Activated naive CD8-positive, alpha-beta T cell (primary cell): ENCODE results near the gene PTPN22.
A peak's percentile ranks its signal among the peaks of the same experiment; 100 is the strongest.

Experiments used
- H3K27ac Mint-ChIP-seq: one replicate; pipeline ENCODE4 v1.8.0; 2021; ENCODE audit warnings: mixed read lengths
- H3K27me3 Mint-ChIP-seq: one replicate; pipeline ENCODE4 v1.8.0; 2021; ENCODE audit warnings: mixed read lengths
- H3K36me3 Mint-ChIP-seq: one replicate; pipeline ENCODE4 v1.8.0; 2021; ENCODE audit warnings: mixed read lengths
- H3K4me1 Mint-ChIP-seq: one replicate; pipeline ENCODE4 v1.8.0; 2021; ENCODE audit warnings: low read depth, mixed read lengths
- H3K4me3 Mint-ChIP-seq: one replicate; pipeline ENCODE4 v1.8.0; 2021; ENCODE audit warnings: mild to moderate bottlenecking, mixed read lengths
- H3K9me3 Mint-ChIP-seq: one replicate; pipeline ENCODE4 v1.8.0; 2021; ENCODE audit warnings: low read depth, mixed read lengths

PTPN22 gene

DNA sequence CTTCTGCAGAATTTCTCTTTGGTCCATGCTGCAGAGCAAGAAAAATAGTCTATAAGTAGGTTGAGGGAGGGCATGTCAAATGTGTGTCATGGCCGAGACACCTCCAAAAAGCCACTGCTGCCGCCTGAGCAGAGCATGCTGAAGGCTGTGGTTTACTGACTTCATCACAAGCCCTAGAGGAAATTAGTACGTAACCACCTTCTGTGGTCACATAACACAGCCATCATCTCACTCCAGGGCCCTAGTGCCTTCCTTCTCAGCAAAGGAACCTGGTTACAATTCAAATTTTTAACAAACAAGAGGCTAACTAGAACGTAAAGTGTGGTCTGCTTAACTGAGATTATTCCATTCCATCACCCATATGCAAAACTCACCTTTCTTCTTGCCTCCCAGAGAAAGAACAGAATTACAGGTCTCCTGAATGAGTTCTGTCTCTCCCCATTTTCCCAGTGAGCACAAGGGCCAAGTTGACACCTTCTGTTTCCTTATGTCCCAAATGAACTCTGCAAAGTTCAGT lies at the start of gene PTPN22:
PTPN22 (minus strand) TSS at position 116 of the 517 bp plus-strand sequence.
- Mint-ChIP-seq H3K27ac (peak within 1 kb of the TSS; percentile 97), H3K36me3 (peaks cover 13% of the 10 kb centered on the region), H3K4me3 (peak within 1 kb of the TSS; percentile 93), H3K4me1 (peaks cover 78% of the 10 kb centered on the region), H3K9me3 (peaks cover 6% of the 10 kb centered on the region), H3K27me3 (no peaks in the 10 kb centered on the region)

DNA sequence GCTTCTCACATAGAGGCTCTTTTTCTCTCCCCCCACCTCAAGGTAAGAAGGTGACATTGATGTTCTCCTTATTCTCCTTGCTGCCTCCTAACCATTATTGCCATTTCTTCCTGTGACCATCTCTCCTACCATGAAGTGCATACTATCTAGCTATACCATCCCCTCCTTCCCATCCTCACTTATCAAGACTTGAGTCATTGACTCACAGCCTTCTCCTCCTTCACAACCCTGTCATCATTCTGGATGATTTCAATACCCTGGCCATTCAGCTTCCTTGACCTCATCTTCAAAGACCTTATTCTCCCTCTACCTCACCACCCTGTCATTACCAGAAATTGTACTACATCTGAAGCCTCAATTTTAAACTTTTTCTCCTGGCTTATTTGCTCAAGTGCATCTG lies 46.7 kb upstream of the PTPN22 start:
- Mint-ChIP-seq H3K4me1 (no peaks in the 10 kb centered on the region), H3K36me3 (no peaks in the 10 kb centered on the region), H3K4me3 (no peak overlapping the region), H3K27ac (no peak overlapping the region), H3K9me3 (no peaks in the 10 kb centered on the region), H3K27me3 (no peaks in the 10 kb centered on the region)

DNA sequence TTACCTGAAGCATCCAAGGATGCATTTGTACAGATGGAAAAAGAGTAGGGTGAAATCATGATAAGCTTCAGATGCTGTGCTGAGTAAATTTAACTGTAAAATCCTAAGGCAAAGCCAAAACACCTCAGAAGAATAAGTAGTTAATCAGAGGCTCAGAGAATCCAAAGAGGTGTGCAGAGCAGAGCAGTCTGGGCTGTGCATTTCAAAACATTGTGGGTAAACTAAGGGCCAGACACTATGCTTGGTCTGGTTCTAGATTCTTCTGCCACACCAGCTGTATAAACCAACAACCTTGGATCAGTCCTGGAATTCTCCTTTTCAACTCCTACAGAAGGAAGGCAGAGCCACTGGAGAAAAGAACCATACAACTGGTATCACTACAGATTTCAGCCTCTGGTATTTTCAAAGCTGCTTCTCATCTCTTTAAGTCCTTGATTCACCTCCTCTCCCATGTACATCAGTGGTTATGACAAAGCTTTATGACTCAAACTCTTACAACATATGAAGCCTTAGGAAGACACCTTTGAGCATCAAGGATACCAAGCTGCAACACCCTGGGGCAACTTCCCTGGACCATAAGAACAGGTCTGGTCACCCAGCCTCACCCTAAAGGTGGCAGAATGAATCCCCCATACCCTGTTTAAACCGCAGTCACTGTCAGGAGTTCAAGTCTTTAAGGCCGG lies 46.0 kb upstream of the PTPN22 start:
- Mint-ChIP-seq H3K27ac (no peak overlapping the region), H3K4me1 (no peaks in the 10 kb centered on the region), H3K9me3 (no peaks in the 10 kb centered on the region), H3K4me3 (no peak overlapping the region), H3K36me3 (no peaks in the 10 kb centered on the region), H3K27me3 (no peaks in the 10 kb centered on the region)

DNA sequence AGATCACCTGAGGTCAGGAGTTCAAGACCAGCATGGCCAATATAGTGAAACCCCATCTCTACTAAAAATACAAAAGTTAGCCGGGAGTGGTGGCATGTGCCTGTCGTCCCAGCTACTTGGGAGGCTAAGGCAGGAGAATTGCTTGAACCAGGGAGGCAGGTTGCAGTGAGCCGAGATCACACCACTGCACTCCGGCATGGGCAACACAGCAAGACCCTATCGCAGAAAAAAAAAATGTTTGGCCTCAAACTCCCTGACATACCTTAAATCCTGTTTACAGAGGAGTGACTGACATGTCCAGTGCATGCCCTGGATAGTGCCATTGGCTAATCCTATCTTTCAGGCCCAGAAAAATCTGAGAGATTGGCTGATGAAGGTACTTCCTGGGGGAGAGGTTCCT lies 45.5 kb upstream of the PTPN22 start:
- no peaks in the 10 kb centered on the region for H3K36me3 Mint-ChIP-seq
- H3K27me3 Mint-ChIP-seq, result no peaks in the 10 kb centered on the region
- H3K9me3 Mint-ChIP-seq, result no peaks in the 10 kb centered on the region
- H3K27ac Mint-ChIP-seq, result no peak overlapping the region
- H3K4me1 Mint-ChIP-seq, result no peaks in the 10 kb centered on the region
- H3K4me3 Mint-ChIP-seq, result no peak overlapping the region

DNA sequence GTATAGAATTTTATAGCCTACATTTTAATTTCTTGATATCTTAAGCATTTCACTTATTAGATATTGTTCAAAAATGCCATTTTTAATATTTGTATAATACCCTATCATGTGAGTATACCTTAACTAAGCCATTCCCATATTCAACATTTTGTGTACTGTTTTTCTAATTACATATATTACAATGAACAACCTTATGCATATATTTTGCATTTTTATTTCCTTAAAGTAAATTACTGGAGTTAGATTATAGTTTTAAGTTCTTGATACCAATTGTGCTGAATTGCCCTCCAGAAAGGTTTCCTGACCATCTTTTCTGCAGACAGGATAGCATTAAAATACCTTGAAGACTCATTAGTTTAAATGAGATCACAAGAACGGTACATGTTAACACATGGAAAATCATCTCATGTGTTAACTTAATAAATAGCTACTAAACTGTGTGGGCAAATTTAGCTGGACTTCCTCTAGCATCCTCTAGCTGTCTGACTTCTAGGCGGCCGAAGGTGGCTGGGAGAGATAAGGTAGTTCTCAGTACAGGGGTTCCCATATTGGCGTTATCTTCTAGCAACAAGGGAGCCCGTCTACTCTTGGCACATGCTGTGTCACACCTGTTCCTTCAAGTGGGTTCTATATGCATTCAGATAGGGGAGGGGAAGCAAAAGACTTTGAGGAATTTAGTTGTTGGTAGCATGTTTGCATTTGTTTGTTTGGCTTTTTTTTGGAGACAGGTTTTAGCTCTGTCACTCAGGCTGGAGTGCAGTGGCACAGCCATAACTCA lies 42.6 kb upstream of the PTPN22 start:
- H3K4me1 Mint-ChIP-seq, result peaks cover 3% of the 10 kb centered on the region
- H3K27me3 Mint-ChIP-seq, result no peaks in the 10 kb centered on the region
- H3K9me3 Mint-ChIP-seq, result no peaks in the 10 kb centered on the region
- no peak overlapping the region for H3K27ac Mint-ChIP-seq
- H3K4me3 Mint-ChIP-seq, result no peak overlapping the region
- H3K36me3 Mint-ChIP-seq, result peaks cover 2% of the 10 kb centered on the region

DNA sequence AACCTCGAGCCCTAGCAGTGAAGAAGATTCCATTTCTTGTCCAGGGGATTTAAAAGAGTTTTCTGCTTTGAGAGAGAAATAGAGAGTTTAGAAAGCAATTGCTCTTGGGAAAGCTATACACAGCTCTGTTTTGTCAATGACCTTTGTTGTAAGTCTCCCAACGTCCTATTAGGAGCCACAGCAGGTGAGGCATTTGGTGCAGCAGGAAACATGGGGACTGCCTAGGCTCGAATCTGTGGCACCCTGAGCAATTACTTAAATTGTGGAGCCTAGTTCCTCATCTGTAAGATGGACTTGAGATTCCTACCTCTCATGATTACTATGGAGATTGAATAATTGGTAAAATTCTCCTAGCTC lies 41.8 kb upstream of the PTPN22 start:
- H3K4me3 Mint-ChIP-seq, result no peak overlapping the region
- no peaks in the 10 kb centered on the region for H3K9me3 Mint-ChIP-seq
- H3K27me3 Mint-ChIP-seq, result no peaks in the 10 kb centered on the region
- peaks cover 4% of the 10 kb centered on the region for H3K4me1 Mint-ChIP-seq
- H3K36me3 Mint-ChIP-seq, result peaks cover 4% of the 10 kb centered on the region
- no peak overlapping the region for H3K27ac Mint-ChIP-seq

DNA sequence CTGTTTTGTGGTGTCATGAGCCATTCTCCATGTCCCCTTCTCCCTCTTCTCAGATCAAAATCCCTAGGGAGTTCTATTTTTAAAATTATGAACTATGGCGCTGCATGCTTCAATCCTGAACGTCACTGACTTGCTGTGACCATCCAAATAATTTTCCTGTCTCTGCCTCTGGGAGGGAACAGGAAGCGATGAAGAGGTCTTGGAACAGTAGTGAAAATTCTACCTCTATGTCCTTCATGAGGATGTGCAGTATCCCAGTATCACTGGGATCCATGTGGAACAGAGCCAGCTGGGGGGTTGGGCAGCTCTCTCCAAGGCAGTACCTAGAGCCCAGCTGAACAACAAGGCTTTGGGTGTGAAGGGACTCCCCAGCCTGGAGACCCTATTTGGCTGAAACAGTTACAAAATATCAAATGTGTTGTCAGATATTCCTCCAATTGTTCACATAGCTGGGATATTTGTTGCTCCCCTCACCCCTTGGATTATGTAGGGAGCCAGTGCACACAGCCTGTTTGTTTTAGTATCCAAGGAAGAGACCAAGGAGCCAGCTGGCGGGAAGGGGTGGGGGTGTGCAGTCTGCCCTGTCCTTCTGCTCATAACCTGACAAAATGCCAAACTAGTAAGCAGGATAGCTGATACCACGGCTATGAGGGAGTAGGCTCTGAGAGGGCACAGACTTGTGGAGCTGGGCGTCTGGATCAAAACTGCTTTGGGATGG lies 41.2 kb upstream of the PTPN22 start:
- H3K9me3 Mint-ChIP-seq, result no peaks in the 10 kb centered on the region
- H3K36me3 Mint-ChIP-seq, result peaks cover 4% of the 10 kb centered on the region

DNA sequence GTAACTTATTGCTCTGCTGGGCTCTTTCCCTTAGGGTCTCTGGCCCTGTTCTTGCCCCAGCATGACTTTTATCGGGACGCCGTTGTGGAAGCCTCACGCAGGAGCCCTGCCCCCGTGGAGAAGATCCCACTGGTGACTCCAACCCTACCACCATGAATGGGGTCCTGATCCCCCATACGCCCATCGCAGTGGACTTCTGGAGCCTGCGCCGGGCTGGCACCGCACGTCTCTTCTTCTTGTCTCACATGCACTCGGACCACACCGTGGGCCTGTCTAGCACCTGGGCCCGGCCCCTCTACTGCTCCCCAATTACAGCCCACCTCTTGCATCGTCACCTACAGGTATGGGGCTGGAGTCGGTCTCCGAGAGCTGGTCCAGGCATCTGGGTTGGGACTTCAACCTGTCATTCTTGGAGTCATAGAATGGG lies 33.9 kb upstream of the PTPN22 start:
- no peaks in the 10 kb centered on the region for H3K27me3 Mint-ChIP-seq
- peak overlapping the region; percentile 99 for H3K4me3 Mint-ChIP-seq
- H3K9me3 Mint-ChIP-seq, result no peaks in the 10 kb centered on the region
- H3K36me3 Mint-ChIP-seq, result peaks cover 11% of the 10 kb centered on the region
- H3K27ac Mint-ChIP-seq, result peak overlapping the region; percentile 100
- H3K4me1 Mint-ChIP-seq, result peaks cover 47% of the 10 kb centered on the region

More for the DNA sequence above, 41.2 kb upstream of the PTPN22 start:
- Mint-ChIP-seq H3K4me3 (no peak overlapping the region), H3K27me3 (no peaks in the 10 kb centered on the region), H3K27ac (no peak overlapping the region), H3K4me1 (peaks cover 8% of the 10 kb centered on the region)

DNA sequence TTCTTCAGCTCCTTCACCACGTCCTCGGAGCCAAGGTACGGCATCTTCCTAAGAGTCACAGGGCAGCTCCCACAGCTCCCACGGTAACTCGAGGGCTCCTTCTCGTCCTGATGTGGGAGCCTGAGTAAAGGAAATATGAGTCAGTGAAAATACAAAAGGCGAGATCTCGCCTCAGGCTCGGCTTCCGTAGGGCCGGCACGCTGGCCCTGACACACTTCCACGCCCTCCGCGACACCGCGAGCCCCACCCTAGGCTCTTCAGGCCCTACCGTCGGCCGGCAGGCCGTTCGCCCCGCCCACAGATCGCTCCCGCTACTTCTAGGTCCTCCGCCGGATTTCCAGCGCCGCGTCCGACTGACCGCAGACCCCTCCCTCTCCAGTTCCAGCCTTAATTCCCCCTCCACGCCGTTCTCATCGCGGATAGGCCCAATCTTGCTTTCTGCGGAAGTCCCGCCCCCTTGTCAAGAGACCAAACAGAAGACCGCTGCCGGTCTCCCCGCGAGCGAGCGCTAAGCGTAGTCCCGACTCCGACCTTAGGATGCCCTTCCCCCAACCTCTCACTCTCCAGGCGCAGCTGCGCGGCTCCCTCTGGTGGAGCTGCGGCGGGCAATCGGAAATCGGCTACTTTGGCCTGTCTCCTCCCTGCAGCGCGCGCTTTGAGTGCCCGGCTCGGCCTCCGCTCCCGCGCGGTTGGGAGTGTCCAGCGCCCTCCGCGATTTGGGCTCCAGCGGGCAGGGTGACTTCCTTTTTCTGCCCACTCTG lies 33.3 kb upstream of the PTPN22 start, which contains the start of the genes AP4B1 and DCLRE1B:
AP4B1 (minus strand) TSS at position 126 of the 761 bp plus-strand sequence; CDS start at position 44, 82 bp downstream.
DCLRE1B (plus strand) TSS at position 653 of the 761 bp plus-strand sequence. CDS start 261 bp downstream, outside the sequence.
- H3K9me3 Mint-ChIP-seq, result no peaks in the 10 kb centered on the region
- H3K27me3 Mint-ChIP-seq, result no peaks in the 10 kb centered on the region
- peaks cover 53% of the 10 kb centered on the region for H3K4me1 Mint-ChIP-seq
- H3K4me3 Mint-ChIP-seq, result peak within 1 kb of the TSS; percentile 99
- peaks cover 14% of the 10 kb centered on the region for H3K36me3 Mint-ChIP-seq
- peak within 1 kb of the TSS; percentile 100 for H3K27ac Mint-ChIP-seq

DNA sequence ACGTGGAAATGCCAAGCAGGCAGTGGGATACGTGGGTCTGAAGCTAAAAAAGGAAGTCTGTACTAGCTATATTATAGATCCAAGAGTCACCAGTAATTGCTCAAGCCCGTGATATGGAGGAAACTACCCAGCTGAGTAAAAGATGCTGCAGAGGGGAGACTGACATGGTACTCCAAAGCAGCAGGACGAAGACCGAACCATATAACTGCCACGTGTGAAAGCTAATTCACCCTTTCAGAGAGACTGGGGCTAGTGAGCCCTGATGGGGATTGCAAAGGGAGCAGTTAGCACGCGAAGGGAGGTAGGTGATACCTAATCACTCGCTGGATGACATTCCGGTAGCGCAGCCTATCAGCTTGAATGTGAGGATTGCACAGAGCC lies 32.8 kb upstream of the PTPN22 start:
- Mint-ChIP-seq H3K4me3 (peak overlapping the region; percentile 99), H3K4me1 (peaks cover 58% of the 10 kb centered on the region)

DNA sequence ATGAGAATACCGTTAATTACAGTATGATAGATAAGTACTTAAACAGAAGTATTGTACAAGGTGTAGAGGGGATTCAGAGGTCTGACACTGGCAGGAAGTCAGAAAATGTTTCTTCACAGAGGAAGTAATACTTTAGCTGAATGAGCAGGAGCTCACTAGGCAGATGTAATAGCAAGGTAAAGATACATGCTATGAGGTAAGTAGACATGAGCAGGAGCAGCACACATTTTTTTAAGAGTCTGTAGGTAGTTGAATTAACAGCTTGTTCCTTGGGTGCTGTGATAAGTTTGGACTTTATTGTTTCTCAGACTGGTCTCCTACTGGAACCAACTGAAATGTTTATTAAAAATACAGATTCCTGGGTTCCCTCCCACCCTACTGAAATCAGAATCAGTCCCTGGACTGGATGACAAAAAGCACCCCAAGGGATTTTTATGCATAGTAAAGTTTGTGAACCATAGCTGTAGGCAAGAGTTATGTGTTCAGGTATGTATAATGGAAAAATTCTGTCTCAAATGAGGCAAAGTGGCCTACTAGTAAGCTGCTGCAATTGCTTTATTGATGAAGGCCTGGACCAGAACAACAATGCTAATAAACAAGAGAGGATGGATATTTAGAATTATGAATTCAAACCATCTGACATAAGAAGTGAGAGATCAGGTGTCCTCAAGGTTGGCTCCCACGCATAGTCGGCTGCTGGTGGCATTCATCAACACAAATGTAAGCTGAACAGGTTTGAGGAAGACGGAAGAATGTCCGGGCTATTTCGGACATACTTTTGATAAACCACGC lies 32.2 kb upstream of the PTPN22 start:
- H3K27me3 Mint-ChIP-seq, result no peaks in the 10 kb centered on the region
- peak overlapping the region; percentile 100 for H3K27ac Mint-ChIP-seq
- peak overlapping the region; percentile 99 for H3K4me3 Mint-ChIP-seq
- H3K36me3 Mint-ChIP-seq, result peaks cover 16% of the 10 kb centered on the region
- H3K4me1 Mint-ChIP-seq, result peaks cover 62% of the 10 kb centered on the region
- no peaks in the 10 kb centered on the region for H3K9me3 Mint-ChIP-seq

More for the DNA sequence above, 32.8 kb upstream of the PTPN22 start:
- Mint-ChIP-seq H3K9me3 (no peaks in the 10 kb centered on the region), H3K36me3 (peaks cover 17% of the 10 kb centered on the region), H3K27ac (peak overlapping the region; percentile 100), H3K27me3 (no peaks in the 10 kb centered on the region)

DNA sequence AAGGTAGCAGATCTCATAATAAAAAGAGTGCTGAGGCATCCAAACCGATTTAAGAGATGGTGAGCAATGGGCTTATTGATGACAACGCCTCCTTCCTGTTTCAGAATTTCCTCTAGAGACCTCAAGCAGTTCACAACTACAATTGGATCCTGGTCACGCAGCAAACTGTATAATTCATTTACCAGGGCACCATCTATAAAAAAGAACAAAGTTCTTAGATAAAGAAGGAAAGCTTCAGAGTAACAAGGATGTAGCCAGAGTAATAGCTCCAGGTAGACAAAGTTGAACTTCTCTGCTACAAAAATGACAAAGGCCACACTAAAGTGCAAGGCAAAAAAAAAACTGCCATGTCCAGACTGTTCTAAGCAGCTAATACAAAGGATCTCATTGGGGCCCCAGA lies 29.7 kb upstream of the PTPN22 start:
- Mint-ChIP-seq H3K4me1 (peaks cover 61% of the 10 kb centered on the region), H3K27me3 (no peaks in the 10 kb centered on the region), H3K4me3 (no peak overlapping the region), H3K27ac (peak overlapping the region; percentile 30), H3K9me3 (no peaks in the 10 kb centered on the region), H3K36me3 (peaks cover 19% of the 10 kb centered on the region)

DNA sequence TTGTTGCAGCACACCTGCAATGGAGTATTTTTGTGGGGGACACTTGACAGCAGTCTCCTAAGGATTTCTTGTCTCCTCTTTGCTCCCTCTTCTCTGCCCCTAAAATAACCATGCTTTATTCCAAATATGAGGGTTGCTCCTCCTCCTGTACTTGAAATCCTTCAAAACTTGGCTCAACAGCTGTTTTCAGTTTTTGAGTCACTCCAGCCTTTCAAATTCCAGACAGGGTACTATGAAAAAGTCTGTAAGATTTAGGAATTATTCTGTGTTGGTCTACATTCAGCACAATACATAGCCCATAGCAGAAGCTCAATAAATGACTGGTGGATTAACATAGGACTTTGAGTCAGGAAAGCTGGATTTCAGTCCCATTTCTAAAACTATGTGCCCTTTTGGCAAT lies 27.6 kb upstream of the PTPN22 start:
- no peaks in the 10 kb centered on the region for H3K9me3 Mint-ChIP-seq
- no peaks in the 10 kb centered on the region for H3K27me3 Mint-ChIP-seq
- peaks cover 55% of the 10 kb centered on the region for H3K4me1 Mint-ChIP-seq
- H3K4me3 Mint-ChIP-seq, result no peak overlapping the region
- peaks cover 22% of the 10 kb centered on the region for H3K36me3 Mint-ChIP-seq
- H3K27ac Mint-ChIP-seq, result peak overlapping the region; percentile 41
